Trophoblast cell (in vitro differentiated cells and primary cell): ENCODE data around the gene PISD.
A peak's percentile ranks its signal among the peaks of the same experiment; 100 is the strongest.
"Not testable (repeated sequence)": the region's sequence is repeated elsewhere in the genome, so short reads cannot be mapped to it uniquely, and the experiment has no call there.

Experiments
- DNase-seq, 2 donors: peaks; one replicate each; pipeline ENCODE4 v3.0.0-alpha.2; 2016
- H2AFZ ChIP-seq: 2 replicates; pipeline ENCODE4 v1.6.1; 2013; ENCODE audit warnings: low read length, moderate library complexity, mild to moderate bottlenecking; ENCODE audit not compliant: insufficient read depth, poor library complexity
- H2AK5ac ChIP-seq: 2 replicates; pipeline ENCODE4 v1.6.1; 2013; ENCODE audit warnings: mild to moderate bottlenecking, low read length
- H2BK120ac ChIP-seq: 2 replicates; pipeline ENCODE4 v1.6.1; 2013; ENCODE audit warnings: low read length, mild to moderate bottlenecking, moderate library complexity; ENCODE audit not compliant: insufficient read depth, poor library complexity
- H2BK12ac ChIP-seq: 2 replicates; pipeline ENCODE4 v1.6.1; 2013; ENCODE audit warnings: mild to moderate bottlenecking, low read length, moderate library complexity
- H2BK5ac ChIP-seq: 2 replicates; pipeline ENCODE4 v1.6.1; 2013; ENCODE audit warnings: low read length, low read depth, moderate library complexity, mild to moderate bottlenecking; ENCODE audit not compliant: poor library complexity
- H3K14ac ChIP-seq: 2 replicates; pipeline ENCODE4 v1.6.1; 2013; ENCODE audit warnings: mild to moderate bottlenecking, low read length
- H3K18ac ChIP-seq: 2 replicates; pipeline ENCODE4 v1.6.1; 2013; ENCODE audit warnings: mild to moderate bottlenecking, low read length
- H3K23ac ChIP-seq: 2 replicates; pipeline ENCODE4 v1.6.1; 2013; ENCODE audit warnings: low read length
- H3K27ac ChIP-seq: 2 replicates; pipeline ENCODE4 v1.5.1; 2013; ENCODE audit warnings: low read depth, mild to moderate bottlenecking, inconsistent platforms, low read length, moderate library complexity
- H3K27me3 ChIP-seq: 2 replicates; pipeline ENCODE4 v1.6.1; 2013; ENCODE audit warnings: inconsistent platforms, mild to moderate bottlenecking, low read length, moderate library complexity; ENCODE audit not compliant: insufficient read depth
- H3K36me3 ChIP-seq, 2 experiments: 1 replicate in 1 of 2; 2 replicates in 1 of 2; pipeline ENCODE4 v1.6.1; 2013; ENCODE audit warnings: low read length in 2 of 2, mild to moderate bottlenecking in 2 of 2, moderate library complexity in 1 of 2; ENCODE audit not compliant: insufficient read depth in 2 of 2, control insufficient read depth in 1 of 2
- H3K4ac ChIP-seq: 2 replicates; pipeline ENCODE4 v1.6.1; 2013; ENCODE audit warnings: low read depth, mild to moderate bottlenecking, low read length, moderate library complexity
- H3K4me1 ChIP-seq, 2 experiments: 1 replicate in 1 of 2; 2 replicates in 1 of 2; pipeline ENCODE4 v1.6.1; 2013; ENCODE audit warnings: low read length in 2 of 2, mild to moderate bottlenecking in 2 of 2, moderate library complexity in 1 of 2; ENCODE audit not compliant: insufficient read depth in 2 of 2, control insufficient read depth in 1 of 2
- H3K4me2 ChIP-seq: 2 replicates; pipeline ENCODE4 v1.6.1; 2013; ENCODE audit warnings: inconsistent platforms, mild to moderate bottlenecking, low read length, moderate library complexity
- H3K4me3 ChIP-seq: 2 replicates; pipeline ENCODE4 v1.5.1; 2013; ENCODE audit warnings: mild to moderate bottlenecking, low read depth, low read length, inconsistent platforms
- H3K79me1 ChIP-seq: one replicate; pipeline ENCODE4 v1.6.1; 2013; ENCODE audit warnings: low read length
- H3K79me2 ChIP-seq: 2 replicates; pipeline ENCODE4 v1.6.1; 2013; ENCODE audit warnings: low read length, mild to moderate bottlenecking; ENCODE audit not compliant: control insufficient read depth, insufficient read depth, poor library complexity
- H3K9ac ChIP-seq: 2 replicates; pipeline ENCODE4 v1.6.1; 2013; ENCODE audit warnings: mild to moderate bottlenecking, low read length
- H3K9me3 ChIP-seq: 2 replicates; pipeline ENCODE4 v1.6.1; 2013; ENCODE audit warnings: low read depth, mild to moderate bottlenecking, control low read depth, inconsistent platforms, low read length; ENCODE audit not compliant: insufficient read depth
- H4K12ac ChIP-seq: 2 replicates; pipeline ENCODE4 v1.6.1; 2013; ENCODE audit warnings: low read depth, mild to moderate bottlenecking, low read length, moderate library complexity
- H4K8ac ChIP-seq: 2 replicates; pipeline ENCODE4 v1.6.1; 2013; ENCODE audit warnings: low read depth, mild to moderate bottlenecking, low read length, moderate library complexity
- H4K91ac ChIP-seq: one replicate; pipeline ENCODE4 v1.6.1; 2013; ENCODE audit warnings: low read depth, mild to moderate bottlenecking, low read length, moderate library complexity
- WGBS: extraction: QIAGEN DNeasy Blood & Tissue Kit; methylation state at CpG from one replicate; pipeline ENCODE4 v1.1.7; 2013; ENCODE audit warnings: missing lambda C conversion rate; ENCODE audit not compliant: insufficient read length, insufficient coverage; ENCODE audit errors: extremely low coverage; 5-methylcytosine and 5-hydroxymethylcytosine counted together

The PISD gene

DNA sequence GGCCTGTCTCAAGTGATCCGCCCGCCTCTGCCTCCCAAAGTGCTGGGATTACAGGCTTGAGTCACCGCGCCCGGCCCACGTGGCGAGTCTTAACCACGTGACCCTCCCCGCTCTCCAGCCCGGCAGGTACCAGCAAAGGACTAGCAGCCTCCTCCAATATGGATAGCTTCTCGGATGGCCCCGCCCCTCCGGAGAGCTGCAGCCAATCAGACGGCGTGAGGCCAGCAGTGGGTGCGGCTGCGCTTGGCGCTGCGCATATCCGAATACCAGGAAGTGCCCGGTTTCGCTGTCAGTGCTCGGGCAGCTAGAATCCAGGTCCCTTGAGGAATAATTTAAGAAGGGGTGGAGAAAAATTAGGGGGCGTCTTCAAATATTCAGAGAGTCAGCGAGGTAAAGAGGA lies 14.7 kb upstream of the PISD start:
- Histone ChIP-seq H3K27ac (no peak overlapping the region), H2BK5ac (no peak overlapping the region), H3K23ac (no peak overlapping the region), H3K27me3 (no peaks in the 10 kb centered on the region), H2BK120ac (no peak overlapping the region), H3K9ac (no peak overlapping the region), H3K4me3 (no peak overlapping the region), H3K4me2 (peak overlapping the region; percentile 60), H3K79me1 (no peaks in the 10 kb centered on the region), H3K18ac (no peak overlapping the region), H4K91ac (no peak overlapping the region), H4K12ac (no peak overlapping the region), H3K9me3 (no peaks in the 10 kb centered on the region), H2BK12ac (no peak overlapping the region), H3K36me3 (no peaks in the 10 kb centered on the region), H3K4ac (no peak overlapping the region), H3K79me2 (no peaks in the 10 kb centered on the region), H3K4me1 (no peaks in the 10 kb centered on the region), H2AFZ (no peak overlapping the region), H4K8ac (peak overlapping the region; percentile 7), H2AK5ac (no peak overlapping the region), H3K14ac (no peak overlapping the region)
- WGBS, result no CpG with 5 or more reads among the region's 25 CpGs
- DNase-seq, result peak; percentile 99

DNA sequence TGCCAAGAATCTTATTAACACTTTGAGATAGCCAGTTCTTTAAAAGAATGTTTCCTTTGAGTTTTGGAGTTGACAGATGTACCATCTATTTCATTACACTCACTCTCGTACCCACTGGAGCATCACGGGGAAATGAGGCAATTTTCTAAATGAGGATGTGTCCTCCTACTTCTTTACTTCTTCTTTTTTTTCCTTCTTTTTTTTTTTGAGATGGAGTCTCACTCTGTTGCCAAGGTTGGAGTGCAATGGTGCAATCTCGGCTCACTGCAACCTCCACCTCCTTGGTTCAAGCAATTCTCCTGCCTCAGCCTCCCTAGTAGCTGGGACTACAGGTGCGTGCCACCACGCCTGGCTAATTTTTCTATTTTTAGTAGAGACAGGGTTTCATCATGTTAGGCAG lies 12.2 kb upstream of the PISD start:
- H3K79me2 ChIP-seq, H3K4me3 ChIP-seq, H4K12ac ChIP-seq, H3K27ac ChIP-seq, H2AK5ac ChIP-seq, H3K9ac ChIP-seq, H3K4me1 ChIP-seq, H2BK5ac ChIP-seq, H2BK12ac ChIP-seq, H3K79me1 ChIP-seq, H2AFZ ChIP-seq, H4K8ac ChIP-seq, H3K23ac ChIP-seq, DNase-seq, H3K14ac ChIP-seq, H2BK120ac ChIP-seq, H3K9me3 ChIP-seq, H3K18ac ChIP-seq, H4K91ac ChIP-seq, H3K4ac ChIP-seq, H3K27me3 ChIP-seq, H3K4me2 ChIP-seq, H3K36me3 ChIP-seq: not testable (repeated sequence)
- WGBS, result no CpG with 5 or more reads among the region's 5 CpGs

DNA sequence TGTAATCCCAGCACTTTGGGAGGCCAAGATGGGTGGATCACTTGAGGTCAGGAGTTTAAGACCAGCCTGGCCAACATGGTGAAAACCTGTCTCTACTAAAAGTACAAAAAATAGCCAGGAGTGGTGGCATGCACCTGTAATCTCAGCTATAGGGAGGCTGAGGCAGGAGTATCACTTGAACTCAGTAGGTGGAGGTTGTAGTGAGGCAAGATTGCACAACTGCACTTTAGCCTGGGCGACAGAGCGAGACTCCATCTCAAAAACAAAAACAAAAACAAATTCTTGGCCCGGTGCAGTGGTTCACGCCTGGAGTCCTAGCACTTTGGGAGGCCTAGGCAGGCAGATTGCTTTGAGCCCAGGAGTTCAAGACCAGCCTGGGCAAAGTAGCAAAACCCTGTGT lies 6.8 kb upstream of the PISD start:
- not testable (repeated sequence) for H3K27me3 ChIP-seq, H3K79me1 ChIP-seq, H2AFZ ChIP-seq, H3K18ac ChIP-seq, H2BK120ac ChIP-seq, H2BK5ac ChIP-seq, H3K4ac ChIP-seq, DNase-seq, H3K9me3 ChIP-seq, H3K4me1 ChIP-seq, H3K14ac ChIP-seq, H3K36me3 ChIP-seq, H2BK12ac ChIP-seq, H2AK5ac ChIP-seq, H4K91ac ChIP-seq, H3K4me3 ChIP-seq, H4K12ac ChIP-seq, H3K79me2 ChIP-seq, H3K27ac ChIP-seq, H3K4me2 ChIP-seq, H3K9ac ChIP-seq, H3K23ac ChIP-seq, H4K8ac ChIP-seq
- WGBS, result no CpG with 5 or more reads among the region's 4 CpGs

DNA sequence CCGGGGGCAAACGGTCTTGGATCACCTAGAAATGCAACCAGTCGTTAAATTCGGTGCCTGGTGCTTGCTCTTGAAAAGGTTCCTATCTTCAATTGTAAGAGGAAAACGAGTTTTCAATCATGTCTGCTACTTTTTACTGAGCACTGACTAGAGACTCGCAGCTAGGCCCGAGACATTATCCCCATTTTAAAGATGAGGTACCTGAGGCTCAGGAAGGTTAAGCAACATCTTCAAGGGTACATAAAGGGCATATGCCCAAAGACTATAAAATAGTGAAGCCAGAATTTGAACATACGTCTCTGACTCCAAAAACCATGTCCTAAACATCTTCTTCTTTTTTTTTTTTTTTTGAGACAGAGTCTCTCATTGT lies 638 bp upstream of the PISD start:
- no peak overlapping the region for H3K4me3 ChIP-seq
- no peak overlapping the region for H2BK120ac ChIP-seq
- no peaks in the 10 kb centered on the region for H3K79me1 ChIP-seq
- no peak overlapping the region for H3K4ac ChIP-seq
- peak overlapping the region; percentile 56 for H4K8ac ChIP-seq
- no peak for DNase-seq
- no peak overlapping the region for H3K18ac ChIP-seq
- H2AFZ ChIP-seq, result peak overlapping the region; percentile 61
- H3K4me2 ChIP-seq, result peak overlapping the region; percentile 63
- no peak overlapping the region for H3K14ac ChIP-seq
- H3K27me3 ChIP-seq, result no peaks in the 10 kb centered on the region
- H3K36me3 ChIP-seq, result no peaks in the 10 kb centered on the region
- no peak overlapping the region for H3K27ac ChIP-seq
- no peak overlapping the region for H2BK5ac ChIP-seq
- no peak overlapping the region for H3K9ac ChIP-seq
- peaks cover 7% of the 10 kb centered on the region for H3K79me2 ChIP-seq
- no peak overlapping the region for H2BK12ac ChIP-seq
- H2AK5ac ChIP-seq, result no peak overlapping the region
- H3K4me1 ChIP-seq, result peaks cover 6 to 14% of the 10 kb centered on the region in 2 experiments
- no peak overlapping the region for H3K23ac ChIP-seq
- H3K9me3 ChIP-seq, result no peaks in the 10 kb centered on the region
- no peak overlapping the region for H4K91ac ChIP-seq
- H4K12ac ChIP-seq, result no peak overlapping the region
- WGBS, result no CpG with 5 or more reads among the region's 8 CpGs
